Sigmoid colon (tissue), 4 donors: ENCODE measurements around the gene CCSER1.

Experiments
- POLR2A ChIP-seq, 2 donors: fragments of 450-650 bp; IDR thresholded peaks; one replicate each; pipeline ENCODE4 v1.6.1; 2016; ENCODE audit warnings: antibody characterized with exemption in 2 of 2, mild to moderate bottlenecking in 2 of 2, moderate library complexity in 2 of 2
- POLR2AphosphoS5 ChIP-seq, 4 donors: sonication (generic); formaldehyde crosslinking; IDR thresholded peaks; one replicate each; pipeline ENCODE4 v1.6.1; 2017; ENCODE audit warnings: antibody characterized with exemption in 4 of 4
- TF ChIP-seq, protein P1 (sequence below), 4 experiments: fragments of 450-650 bp in 3 of 4; fragments of 200-600 bp in 1 of 4; IDR thresholded peaks; one replicate each; pipeline ENCODE4 v1.5.1; 2016 to 2019; ENCODE audit warnings: antibody characterized with exemption in 4 of 4, mild to moderate bottlenecking in 3 of 4, moderate library complexity in 2 of 4

- TF ChIP-seq, protein P1, sequence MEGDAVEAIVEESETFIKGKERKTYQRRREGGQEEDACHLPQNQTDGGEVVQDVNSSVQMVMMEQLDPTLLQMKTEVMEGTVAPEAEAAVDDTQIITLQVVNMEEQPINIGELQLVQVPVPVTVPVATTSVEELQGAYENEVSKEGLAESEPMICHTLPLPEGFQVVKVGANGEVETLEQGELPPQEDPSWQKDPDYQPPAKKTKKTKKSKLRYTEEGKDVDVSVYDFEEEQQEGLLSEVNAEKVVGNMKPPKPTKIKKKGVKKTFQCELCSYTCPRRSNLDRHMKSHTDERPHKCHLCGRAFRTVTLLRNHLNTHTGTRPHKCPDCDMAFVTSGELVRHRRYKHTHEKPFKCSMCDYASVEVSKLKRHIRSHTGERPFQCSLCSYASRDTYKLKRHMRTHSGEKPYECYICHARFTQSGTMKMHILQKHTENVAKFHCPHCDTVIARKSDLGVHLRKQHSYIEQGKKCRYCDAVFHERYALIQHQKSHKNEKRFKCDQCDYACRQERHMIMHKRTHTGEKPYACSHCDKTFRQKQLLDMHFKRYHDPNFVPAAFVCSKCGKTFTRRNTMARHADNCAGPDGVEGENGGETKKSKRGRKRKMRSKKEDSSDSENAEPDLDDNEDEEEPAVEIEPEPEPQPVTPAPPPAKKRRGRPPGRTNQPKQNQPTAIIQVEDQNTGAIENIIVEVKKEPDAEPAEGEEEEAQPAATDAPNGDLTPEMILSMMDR (IDR thresholded peaks at IDR 0.05) = no peak
- TF ChIP-seq POLR2AphosphoS5 (IDR thresholded peaks at IDR 0.05) (no peak), POLR2A (IDR thresholded peaks at IDR 0.05) (no peak)
These were observed 910.8 kb downstream of the CCSER1 start for GRCh38 chr4:91037951-91038350.
